ENCODE data around the gene PTAFR.

Gene PTAFR

DNA sequence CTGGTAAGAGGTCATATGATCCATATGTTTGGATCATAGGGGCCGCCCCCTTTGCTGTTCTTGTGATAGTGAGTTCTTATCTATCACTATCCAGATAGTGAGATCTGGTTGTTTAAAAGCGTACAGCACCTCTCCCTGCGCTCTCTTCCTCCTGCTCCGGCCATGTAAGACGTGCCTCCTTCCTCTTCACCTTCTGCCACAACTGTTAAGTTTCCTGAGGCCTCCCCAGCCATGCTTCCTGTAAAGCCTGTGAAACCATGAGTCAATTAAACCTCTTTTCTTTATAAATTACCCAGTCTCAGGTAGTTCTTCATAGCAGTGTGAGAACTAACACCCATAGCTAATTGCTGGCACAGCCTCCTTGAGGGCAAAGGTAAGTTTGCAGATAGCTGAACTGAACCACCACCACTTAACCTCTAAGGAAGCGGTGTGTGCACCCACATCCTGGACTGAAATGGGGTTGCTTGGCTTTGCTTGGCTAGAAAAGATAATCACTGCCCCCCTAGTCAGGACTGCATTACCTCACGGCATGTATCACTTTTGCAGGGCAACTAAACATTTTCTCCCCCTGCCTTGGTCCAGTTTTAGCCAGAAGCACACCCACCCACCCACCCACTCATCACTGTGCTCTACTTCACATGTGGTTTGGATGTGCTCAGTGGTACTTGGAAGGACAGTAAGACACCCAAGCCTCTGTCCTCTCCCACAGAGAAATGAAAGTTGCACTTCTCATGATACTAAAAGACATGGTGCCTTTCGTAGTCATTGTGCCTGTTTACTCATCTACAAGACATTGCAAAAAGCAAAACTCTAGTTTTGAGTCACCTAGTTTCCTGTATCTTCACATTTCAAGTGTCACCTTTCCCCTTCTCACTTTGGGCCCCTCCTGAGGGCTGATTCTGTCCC, 23.1 kb upstream of the PTAFR start:
- TF ChIP-seq, protein P1, sequence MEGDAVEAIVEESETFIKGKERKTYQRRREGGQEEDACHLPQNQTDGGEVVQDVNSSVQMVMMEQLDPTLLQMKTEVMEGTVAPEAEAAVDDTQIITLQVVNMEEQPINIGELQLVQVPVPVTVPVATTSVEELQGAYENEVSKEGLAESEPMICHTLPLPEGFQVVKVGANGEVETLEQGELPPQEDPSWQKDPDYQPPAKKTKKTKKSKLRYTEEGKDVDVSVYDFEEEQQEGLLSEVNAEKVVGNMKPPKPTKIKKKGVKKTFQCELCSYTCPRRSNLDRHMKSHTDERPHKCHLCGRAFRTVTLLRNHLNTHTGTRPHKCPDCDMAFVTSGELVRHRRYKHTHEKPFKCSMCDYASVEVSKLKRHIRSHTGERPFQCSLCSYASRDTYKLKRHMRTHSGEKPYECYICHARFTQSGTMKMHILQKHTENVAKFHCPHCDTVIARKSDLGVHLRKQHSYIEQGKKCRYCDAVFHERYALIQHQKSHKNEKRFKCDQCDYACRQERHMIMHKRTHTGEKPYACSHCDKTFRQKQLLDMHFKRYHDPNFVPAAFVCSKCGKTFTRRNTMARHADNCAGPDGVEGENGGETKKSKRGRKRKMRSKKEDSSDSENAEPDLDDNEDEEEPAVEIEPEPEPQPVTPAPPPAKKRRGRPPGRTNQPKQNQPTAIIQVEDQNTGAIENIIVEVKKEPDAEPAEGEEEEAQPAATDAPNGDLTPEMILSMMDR (IDR thresholded peaks at IDR 0.05; ENCODE audit: control insufficient read depth, extremely low read depth, insufficient read depth) = no peak
- H3K4me3 ChIP-seq (ENCODE audit: low read depth, low read length) = no peak overlapping the region
- DNase-seq (ENCODE audit: low read depth) = no peak

DNA sequence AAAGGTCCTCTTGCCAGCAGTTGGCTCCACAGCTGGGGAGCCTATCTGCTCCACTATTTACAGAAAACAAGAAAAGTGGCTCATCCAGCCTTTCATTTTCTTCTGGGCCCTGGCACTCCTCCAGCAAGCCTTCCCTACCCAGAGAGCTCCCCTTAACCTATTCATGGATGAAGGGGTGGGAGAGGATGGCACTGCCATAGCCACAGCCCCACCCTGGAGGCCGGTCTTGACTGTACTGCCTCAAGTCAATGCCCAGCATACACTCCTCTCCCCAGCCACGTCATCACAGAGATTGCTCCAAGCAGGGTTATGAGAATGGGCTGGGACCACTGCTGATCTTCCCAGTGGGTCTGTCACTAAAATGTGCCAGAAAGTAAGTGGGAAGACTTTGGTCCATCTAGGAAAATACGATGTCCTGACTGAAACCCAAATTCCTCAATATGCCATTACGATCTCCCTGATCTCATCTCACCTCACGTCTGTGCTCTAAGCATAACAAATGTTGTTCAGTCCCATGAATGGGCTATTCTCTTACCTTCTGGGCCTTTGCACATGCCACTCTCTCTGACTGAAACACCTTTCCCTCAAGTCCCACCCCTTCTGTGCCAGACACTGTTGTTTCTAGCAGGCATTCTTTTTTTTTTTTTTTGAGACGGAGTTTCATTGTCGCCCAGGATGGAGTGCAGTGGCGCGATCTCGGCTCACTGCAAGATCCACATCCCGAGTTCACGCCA, 21.4 kb upstream of the PTAFR start:
- TF ChIP-seq, protein P1 (IDR thresholded peaks at IDR 0.05; ENCODE audit: control insufficient read depth, extremely low read depth, insufficient read depth) = no peak
- H3K4me3 ChIP-seq (ENCODE audit: low read depth, low read length) = no peak overlapping the region
- DNase-seq (ENCODE audit: low read depth) = no peak

DNA sequence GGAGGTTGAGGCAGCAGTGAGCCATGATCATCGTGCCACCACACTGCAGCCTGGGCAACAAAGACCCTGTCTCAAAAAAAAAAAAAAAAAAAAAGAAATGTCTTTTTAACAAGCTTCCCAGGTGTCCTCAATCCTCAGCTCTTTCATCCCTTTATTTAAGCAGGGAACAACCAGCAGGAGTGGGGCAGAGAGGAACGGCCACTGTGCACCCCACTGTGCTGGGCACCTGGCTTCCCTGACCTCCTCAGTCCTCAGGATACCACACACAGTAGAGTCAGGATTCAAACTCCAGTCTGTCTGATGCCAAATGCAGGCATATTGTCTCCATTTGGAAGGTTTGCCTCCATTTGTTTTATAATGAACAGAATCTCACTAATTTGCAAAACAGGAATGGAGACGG, 19.8 kb upstream of the PTAFR start:
- DNase-seq (ENCODE audit: low read depth) = no peak
- H3K4me3 ChIP-seq (ENCODE audit: low read depth, low read length) = no peak overlapping the region
- TF ChIP-seq, protein P1 (IDR thresholded peaks at IDR 0.05; ENCODE audit: control insufficient read depth, extremely low read depth, insufficient read depth) = no peak

DNA sequence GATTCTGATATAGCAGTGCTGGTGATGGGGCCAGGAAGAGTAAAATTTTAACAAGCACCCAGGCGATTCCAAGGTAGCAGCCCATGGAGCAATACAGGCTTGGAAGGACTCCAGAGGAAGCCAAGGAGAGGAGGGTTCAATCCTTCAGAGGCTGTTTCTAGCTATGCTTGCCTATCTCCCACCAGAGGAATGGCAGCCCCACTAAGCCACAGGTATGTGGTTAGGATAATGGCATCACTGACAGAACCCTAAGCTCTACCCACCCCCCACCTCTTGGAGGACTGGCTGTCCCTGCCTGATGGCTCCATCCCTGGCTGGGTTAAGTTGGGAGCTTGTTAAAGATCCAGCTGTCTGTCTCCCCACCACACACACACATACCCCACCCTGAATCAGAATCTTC, 19.3 kb upstream of the PTAFR start:
- no peak overlapping the region for H3K4me3 ChIP-seq (ENCODE audit: low read depth, low read length)
- DNase-seq (ENCODE audit: low read depth) = no peak
- TF ChIP-seq, protein P1 (IDR thresholded peaks at IDR 0.05; ENCODE audit: control insufficient read depth, extremely low read depth, insufficient read depth) = no peak

DNA sequence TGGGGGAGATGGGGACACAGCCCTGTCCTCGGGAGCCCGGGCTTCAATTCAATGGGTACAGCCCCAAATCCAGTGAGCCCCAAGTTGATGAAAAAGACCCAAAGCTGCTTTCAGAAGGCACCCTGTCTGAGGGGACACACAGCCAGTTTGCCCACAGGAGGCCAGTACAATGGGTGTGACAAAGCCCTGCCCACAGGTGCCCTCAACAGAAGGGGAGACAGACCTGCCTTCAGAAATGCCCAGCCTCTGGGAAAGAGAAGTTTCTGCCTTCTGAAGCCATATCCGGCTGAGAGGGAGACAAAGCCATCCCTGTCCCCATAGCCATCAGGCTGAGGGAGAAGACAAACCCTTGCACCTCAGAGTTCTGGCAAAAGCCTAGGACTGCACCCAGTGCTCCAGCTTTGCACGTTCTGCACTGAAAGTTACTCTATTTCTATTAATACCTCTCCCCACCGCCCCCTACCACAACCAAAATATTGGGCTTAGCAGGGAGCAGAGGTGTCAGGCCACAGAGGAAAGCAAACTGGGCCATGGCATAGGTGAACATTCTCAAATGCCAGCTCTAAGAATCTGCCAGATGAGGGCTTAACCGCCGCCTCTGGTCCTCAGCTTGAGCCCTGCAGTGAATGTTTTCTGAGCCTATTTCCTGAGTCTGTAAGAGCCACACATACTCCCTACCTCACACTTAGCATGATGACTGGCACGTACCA, 18.0 kb upstream of the PTAFR start:
- DNase-seq (ENCODE audit: low read depth) = no peak
- H3K4me3 ChIP-seq (ENCODE audit: low read depth, low read length) = no peak overlapping the region
- TF ChIP-seq, protein P1 (IDR thresholded peaks at IDR 0.05; ENCODE audit: control insufficient read depth, extremely low read depth, insufficient read depth) = no peak

DNA sequence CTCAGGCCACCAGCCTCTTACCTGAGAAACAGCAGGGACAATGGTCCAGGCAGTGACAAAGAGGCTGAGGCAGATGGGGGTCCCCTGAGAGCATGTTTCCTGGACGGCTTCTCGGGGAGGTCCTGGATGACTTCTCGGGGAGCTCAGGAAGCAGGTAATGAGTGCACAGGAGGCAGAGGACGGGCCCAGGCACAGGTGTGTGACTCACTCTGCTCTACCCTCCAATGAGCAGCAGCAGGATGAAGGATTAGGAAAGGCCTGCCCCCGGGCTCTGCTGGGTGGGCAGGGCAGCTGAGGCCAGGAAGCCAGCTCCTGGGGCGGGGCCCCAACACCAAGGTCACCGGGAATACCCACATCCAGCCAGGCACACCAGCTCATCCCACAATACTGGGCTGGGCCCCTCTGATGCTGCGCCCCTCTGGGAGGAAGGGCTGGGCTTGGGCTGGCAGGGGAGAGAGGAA, 17.2 kb upstream of the PTAFR start:
- TF ChIP-seq, protein P1 (IDR thresholded peaks at IDR 0.05; ENCODE audit: control insufficient read depth, extremely low read depth, insufficient read depth) = no peak
- H3K4me3 ChIP-seq (ENCODE audit: low read depth, low read length) = no peak overlapping the region
- DNase-seq (ENCODE audit: low read depth) = no peak
